HCT116 (cell line): Measurements from ENCODE around the gene PAFAH1B1. TPM values are rescaled to one million over a fixed set of nuclear protein-coding genes. Genes with fewer than 3 reads are reported as not detected.
A peak's percentile ranks its signal among the peaks of the same experiment; 100 is the strongest.

Experiments
- ATAC-seq: fragments of 200-7000 bp; cut with Tn5 transposase; 2 replicates; pipeline ENCODE4 v1.9.1; 2020; ENCODE audit warnings: mild to moderate bottlenecking, moderate library complexity
- BruUV-seq: library from RNA; stranded (reverse); fragments of 400-500 nt; replicated peaks from 2 replicates; lab custom pipeline; 2021; lab: Mats Ljungman, UMichigan
- CTCF ChIA-PET: fragments of 300-600 bp; sonication (Branson Sonifier 250); formaldehyde crosslinking; loops from one replicate; lab custom pipeline; 2021; ENCODE audit warnings: antibody characterized with exemption; lab: Charles Lee
- POLR2A ChIA-PET: fragments of 300-600, 350-600 bp; sonication (Branson Sonifier 250); formaldehyde crosslinking; loops from one replicate; lab custom pipeline; 2021; ENCODE audit warnings: antibody characterized with exemption; lab: Charles Lee
- RAD21 ChIA-PET, 2 experiments: fragments of 300-600 bp; sonication (Branson Sonifier 250); formaldehyde crosslinking; loops; one replicate each; lab custom pipeline; 2023; ENCODE audit warnings: low total read pairs in 2 of 2; ENCODE audit not compliant: uncharacterized antibody in 2 of 2, unreplicated experiment in 2 of 2, low non-redundant PET in 1 of 2; lab: Charles Lee
- DNase-seq: peaks from one replicate; pipeline ENCODE4 v3.0.0-alpha.2; 2010; ENCODE audit warnings: low read depth, low spot score
- H2AFZ ChIP-seq: fragments of 200-600 bp; shearing (Covaris generic), sonication (generic); 2 replicates; pipeline ENCODE4 v1.6.1; 2017; ENCODE audit warnings: low read depth, mixed run types, mixed read lengths, antibody characterized with exemption, low read length; ENCODE audit not compliant: poor library complexity, severe bottlenecking
- H3K27ac ChIP-seq: 2 replicates; pipeline ENCODE4 v1.5.1; 2012; ENCODE audit warnings: low read depth, low read length
- H3K27me3 ChIP-seq: fragments of 200-600 bp; sonication (generic); 2 replicates; pipeline ENCODE4 v1.6.1; 2016; ENCODE audit warnings: mixed run types, low read length, mixed read lengths; ENCODE audit not compliant: insufficient read depth
- H3K36me3 ChIP-seq, 2 experiments: fragments of 200-500 bp in 1 of 2; fragments of 200-600 bp in 1 of 2; sonication (Bioruptor generic) in 1 of 2; sonication (generic) in 1 of 2; 2 replicates each; pipeline versions ENCODE4 v1.5.1 to v1.6.1; 2014 to 2016; ENCODE audit warnings: low read length in 2 of 2, inconsistent platforms in 1 of 2, mixed read lengths in 1 of 2, mixed run types in 1 of 2; ENCODE audit not compliant: insufficient read depth in 2 of 2, control insufficient read depth in 1 of 2
- H3K4me1 ChIP-seq, 2 experiments: fragments of 200-600 bp in 1 of 2; sonication (generic) in 1 of 2; 2 replicates each; pipeline versions ENCODE4 v1.5.1 to v1.6.1; 2012 to 2017; ENCODE audit warnings: low read length in 2 of 2, inconsistent platforms in 1 of 2, mild to moderate bottlenecking in 1 of 2, mixed read lengths in 1 of 2, mixed run types in 1 of 2, moderate library complexity in 1 of 2; ENCODE audit not compliant: insufficient read depth in 2 of 2, control insufficient read depth in 1 of 2
- H3K4me2 ChIP-seq: fragments of 200-600 bp; sonication (generic); 2 replicates; pipeline ENCODE4 v1.6.1; 2017; ENCODE audit warnings: mixed run types, low read length, mixed read lengths
- H3K4me3 ChIP-seq, 2 experiments: fragments of 200-600 bp in 1 of 2; sonication (generic) in 1 of 2; replicated peaks in 1 of 2; 2 replicates each; pipeline ENCODE4 v1.5.1; 2011 to 2016; ENCODE audit warnings: low read length in 2 of 2, control low read depth in 1 of 2, low read depth in 1 of 2, mild to moderate bottlenecking in 1 of 2, mixed read lengths in 1 of 2, mixed run types in 1 of 2
- H3K79me2 ChIP-seq: fragments of 200-600 bp; sonication (generic); 2 replicates; pipeline ENCODE4 v1.6.1; 2017; ENCODE audit warnings: mild to moderate bottlenecking, mixed run types, low read length, moderate library complexity, mixed read lengths; ENCODE audit not compliant: insufficient read depth
- H3K9ac ChIP-seq: fragments of 200-600 bp; sonication (generic); 2 replicates; pipeline ENCODE4 v1.6.1; 2016; ENCODE audit warnings: low read length, mixed read lengths
- H3K9me2 ChIP-seq: fragments of 200-600 bp; sonication (generic), shearing (Covaris generic); 2 replicates; pipeline ENCODE4 v1.6.1; 2017; ENCODE audit warnings: mixed run types, mild to moderate bottlenecking, moderate library complexity; ENCODE audit not compliant: insufficient read depth
- H3K9me3 ChIP-seq, 2 experiments: fragments of 200-500 bp in 1 of 2; fragments of 200-600 bp in 1 of 2; sonication (Bioruptor generic) in 1 of 2; sonication (generic) in 1 of 2; 2 replicates each; pipeline ENCODE4 v1.6.1; 2014 to 2017; ENCODE audit warnings: low read length in 2 of 2, mixed read lengths in 2 of 2, inconsistent platforms in 1 of 2, low read depth in 1 of 2, mild to moderate bottlenecking in 1 of 2, mixed run types in 1 of 2, moderate library complexity in 1 of 2; ENCODE audit not compliant: control insufficient read depth in 1 of 2, insufficient read depth in 1 of 2
- H4K20me1 ChIP-seq: fragments of 200-600 bp; sonication (generic), shearing (Covaris generic); 2 replicates; pipeline ENCODE4 v1.6.1; 2017; ENCODE audit warnings: mixed run types, mild to moderate bottlenecking, moderate library complexity; ENCODE audit not compliant: insufficient read depth
- CBX3 ChIP-seq: IDR thresholded peaks from 2 replicates; pipeline ENCODE4 v1.6.1; 2012; ENCODE audit warnings: low read depth
- CTCF ChIP-seq, 3 experiments: fragments of 200-600 bp in 1 of 3; sonication (generic) in 1 of 3; IDR thresholded peaks in 2 of 3; conservative IDR thresholded peaks in 1 of 3; 2 replicates each; pipeline ENCODE4 v1.5.1; 2012 to 2017; ENCODE audit warnings: low read depth in 2 of 3, low read length in 2 of 3, antibody characterized with exemption in 1 of 3, borderline replicate concordance in 1 of 3, control low read depth in 1 of 3, mild to moderate bottlenecking in 1 of 3, mixed read lengths in 1 of 3, mixed run types in 1 of 3, moderate library complexity in 1 of 3; ENCODE audit not compliant: insufficient read depth in 1 of 3
- RAD21 ChIP-seq: IDR thresholded peaks from 2 replicates; pipeline ENCODE4 v1.6.1; 2012; ENCODE audit warnings: low read depth, mild to moderate bottlenecking
- SIN3A ChIP-seq: IDR thresholded peaks from 2 replicates; pipeline ENCODE4 v1.6.1; 2012; ENCODE audit warnings: low read depth
- ZFX ChIP-seq: fragments of 450-650 bp; IDR thresholded peaks from 2 replicates; pipeline ENCODE4 v1.6.1; 2017
- intact Hi-C: fragments of 100-400 bp; cut with micrococcal nuclease; formaldehyde crosslinking; loops from 2 replicates; pipeline ENCODE4 v1.10.0; 2022
- total RNA-seq: library from RNA; stranded (reverse); gene quantifications from one replicate; pipeline ENCODE4 v1.2.1, GENCODE V29; 2021; ENCODE audit not compliant: unreplicated experiment
- TF ChIP-seq, protein P1 (sequence below): IDR thresholded peaks from 2 replicates; pipeline ENCODE4 v1.6.1; 2011; ENCODE audit warnings: mild to moderate bottlenecking, low read length, moderate library complexity; ENCODE audit not compliant: insufficient replicate concordance; ENCODE audit errors: extremely low read depth
- TF ChIP-seq, protein P2 (sequence below): IDR thresholded peaks from 2 replicates; pipeline ENCODE4 v1.6.1; 2012

The PAFAH1B1 gene
- total RNA-seq, 1 experiment from 2014 or later = 113 TPM

GRCh38 chr17:2724784-2725164 lies 131.3 kb downstream of the PAFAH1B1 start:
- ChIA-PET RAD21 (no interaction called here), POLR2A (interaction anchor here (0.7 to 1.2 kb wide), 4 partner anchors 11 to 36 kb away, joined by 3 read pairs; no protein-coding TSS in a partner anchor), CTCF (interaction anchor here (0.5 to 1.5 kb wide), 3 partner anchors 15 to 341 kb away, joined by 3 to 4 read pairs (median 3); no protein-coding TSS in a partner anchor)
- H3K4me2 ChIP-seq = peak overlapping the region; percentile 65
- TF ChIP-seq CBX3 = peak; percentile 53; the same call in 1 of the 2 replicates
- TF ChIP-seq SIN3A = no peak
- peak; percentile 14; the same call in 1 of the 2 replicates for TF ChIP-seq RAD21
- TF ChIP-seq, protein P1, sequence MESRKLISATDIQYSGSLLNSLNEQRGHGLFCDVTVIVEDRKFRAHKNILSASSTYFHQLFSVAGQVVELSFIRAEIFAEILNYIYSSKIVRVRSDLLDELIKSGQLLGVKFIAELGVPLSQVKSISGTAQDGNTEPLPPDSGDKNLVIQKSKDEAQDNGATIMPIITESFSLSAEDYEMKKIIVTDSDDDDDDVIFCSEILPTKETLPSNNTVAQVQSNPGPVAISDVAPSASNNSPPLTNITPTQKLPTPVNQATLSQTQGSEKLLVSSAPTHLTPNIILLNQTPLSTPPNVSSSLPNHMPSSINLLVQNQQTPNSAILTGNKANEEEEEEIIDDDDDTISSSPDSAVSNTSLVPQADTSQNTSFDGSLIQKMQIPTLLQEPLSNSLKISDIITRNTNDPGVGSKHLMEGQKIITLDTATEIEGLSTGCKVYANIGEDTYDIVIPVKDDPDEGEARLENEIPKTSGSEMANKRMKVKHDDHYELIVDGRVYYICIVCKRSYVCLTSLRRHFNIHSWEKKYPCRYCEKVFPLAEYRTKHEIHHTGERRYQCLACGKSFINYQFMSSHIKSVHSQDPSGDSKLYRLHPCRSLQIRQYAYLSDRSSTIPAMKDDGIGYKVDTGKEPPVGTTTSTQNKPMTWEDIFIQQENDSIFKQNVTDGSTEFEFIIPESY = no peak
- TF ChIP-seq, protein P2, sequence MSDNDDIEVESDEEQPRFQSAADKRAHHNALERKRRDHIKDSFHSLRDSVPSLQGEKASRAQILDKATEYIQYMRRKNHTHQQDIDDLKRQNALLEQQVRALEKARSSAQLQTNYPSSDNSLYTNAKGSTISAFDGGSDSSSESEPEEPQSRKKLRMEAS = peak; percentile 96
- peak; percentile 79; the same call in 1 of the 2 replicates for TF ChIP-seq ZFX
- TF ChIP-seq CTCF (IDR thresholded peaks at IDR 0.05 in 2 of 3, conservative IDR thresholded peaks at IDR 0.05 in 1 of 3; ENCODE audit: borderline replicate concordance in 1 of 3, insufficient read depth in 1 of 3, low read depth in 2 of 3, low read length in 2 of 3) = peak in 2 of 3 experiments; percentile 18 to 31; a peak in 2 of 6 replicates
- no peak overlapping the region for H2AFZ ChIP-seq
- no peaks in the 10 kb centered on the region for H4K20me1 ChIP-seq
- BruUV-seq = no TSS peak
- peak overlapping the region; percentile 40 for H3K9ac ChIP-seq
- intact Hi-C loops = no loop called here
- ATAC-seq (peak; percentile 82), DNase-seq (no peak)
- H3K79me2 ChIP-seq = no peaks in the 10 kb centered on the region
- no peaks in the 10 kb centered on the region for H3K36me3 ChIP-seq
- no peaks in the 10 kb centered on the region for H3K27me3 ChIP-seq
- H3K4me1 ChIP-seq = peaks cover 4 to 30% of the 10 kb centered on the region in 2 experiments; a peak in 3 of 4 replicates
- peak overlapping the region; percentile 85 for H3K27ac ChIP-seq
- no peaks in the 10 kb centered on the region for H3K9me3 ChIP-seq
- peak overlapping the region; percentile 42; a peak in 3 of 4 replicates for H3K4me3 ChIP-seq
- no peaks in the 10 kb centered on the region for H3K9me2 ChIP-seq
